KMS-11 (cell line): ENCODE measurements around the gene LAMA2.

Source experiments
- H2AFZ ChIP-seq: fragments of 200-600 bp; sonication (generic); 2 replicates; pipeline ENCODE4 v1.6.1; 2016; ENCODE audit warnings: antibody characterized with exemption, mixed run types, low read depth
- H3K27ac ChIP-seq: fragments of 200-600 bp; sonication (generic); 2 replicates; pipeline ENCODE4 v1.6.1; 2016; ENCODE audit warnings: mild to moderate bottlenecking, mixed run types
- H3K27me3 ChIP-seq: fragments of 200-600 bp; sonication (generic); 2 replicates; pipeline ENCODE4 v1.6.1; 2017; ENCODE audit warnings: mild to moderate bottlenecking, low read depth, mixed run types, moderate library complexity; ENCODE audit not compliant: insufficient read depth
- H3K36me3 ChIP-seq: fragments of 200-600 bp; sonication (generic); 2 replicates; pipeline ENCODE4 v1.6.1; 2017; ENCODE audit warnings: mild to moderate bottlenecking, mixed run types; ENCODE audit not compliant: insufficient read depth
- H3K4me1 ChIP-seq: fragments of 200-600 bp; sonication (generic); 2 replicates; pipeline ENCODE4 v1.6.1; 2016; ENCODE audit warnings: mild to moderate bottlenecking, low read depth, mixed run types; ENCODE audit not compliant: poor library complexity, severe bottlenecking
- H3K4me2 ChIP-seq: fragments of 200-600 bp; sonication (generic); 2 replicates; pipeline ENCODE4 v1.7.0; 2016; ENCODE audit warnings: mild to moderate bottlenecking, mixed run types
- H3K4me3 ChIP-seq: fragments of 200-600 bp; sonication (generic); IDR thresholded peaks from 2 replicates; pipeline ENCODE4 v1.6.1; 2017; ENCODE audit warnings: low read depth, low read length, mixed read lengths; ENCODE audit not compliant: insufficient read depth
- H3K79me2 ChIP-seq: fragments of 200-600 bp; sonication (generic); 2 replicates; pipeline ENCODE4 v1.6.1; 2016; ENCODE audit warnings: low read depth, mixed run types; ENCODE audit not compliant: insufficient read depth
- H3K9ac ChIP-seq: fragments of 200-600 bp; sonication (generic); 2 replicates; pipeline ENCODE4 v1.6.1; 2016; ENCODE audit warnings: mild to moderate bottlenecking, mixed run types
- H4K20me1 ChIP-seq: fragments of 200-600 bp; sonication (generic); 2 replicates; pipeline ENCODE4 v1.6.1; 2016; ENCODE audit warnings: mild to moderate bottlenecking, mixed run types; ENCODE audit not compliant: insufficient read depth
- TF ChIP-seq, protein P1 (sequence below): fragments of 200-600 bp; sonication (generic); conservative IDR thresholded peaks from 2 replicates; pipeline ENCODE4 v1.6.1; 2017; ENCODE audit warnings: low read depth, mild to moderate bottlenecking, antibody characterized with exemption, low read length, moderate library complexity, mixed read lengths

Gene LAMA2

DNA sequence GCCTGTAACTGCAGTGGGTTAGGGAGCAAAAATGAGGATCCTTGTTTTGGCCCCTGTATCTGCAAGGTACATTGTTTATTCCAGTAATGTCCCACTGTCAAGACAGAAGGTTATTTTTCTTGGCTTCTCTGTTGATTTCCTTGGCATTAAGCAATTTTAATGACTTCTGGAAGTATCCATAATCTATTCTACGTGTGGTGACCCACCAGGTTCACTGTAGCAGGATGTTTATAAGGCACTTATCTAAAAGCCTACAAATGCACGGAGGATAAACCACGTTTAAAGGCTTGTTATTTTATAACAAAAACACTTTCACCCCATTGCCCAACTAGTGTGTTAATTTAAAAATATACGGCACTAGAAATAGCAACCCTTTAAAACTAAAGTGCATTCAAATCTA lies 294.9 kb downstream of the LAMA2 start:
- no peaks in the 10 kb centered on the region for H4K20me1 ChIP-seq
- H2AFZ ChIP-seq = no peak overlapping the region
- H3K9ac ChIP-seq = no peak overlapping the region
- H3K27me3 ChIP-seq = no peaks in the 10 kb centered on the region
- H3K27ac ChIP-seq = no peak overlapping the region
- no peaks in the 10 kb centered on the region for H3K4me1 ChIP-seq
- TF ChIP-seq, protein P1, sequence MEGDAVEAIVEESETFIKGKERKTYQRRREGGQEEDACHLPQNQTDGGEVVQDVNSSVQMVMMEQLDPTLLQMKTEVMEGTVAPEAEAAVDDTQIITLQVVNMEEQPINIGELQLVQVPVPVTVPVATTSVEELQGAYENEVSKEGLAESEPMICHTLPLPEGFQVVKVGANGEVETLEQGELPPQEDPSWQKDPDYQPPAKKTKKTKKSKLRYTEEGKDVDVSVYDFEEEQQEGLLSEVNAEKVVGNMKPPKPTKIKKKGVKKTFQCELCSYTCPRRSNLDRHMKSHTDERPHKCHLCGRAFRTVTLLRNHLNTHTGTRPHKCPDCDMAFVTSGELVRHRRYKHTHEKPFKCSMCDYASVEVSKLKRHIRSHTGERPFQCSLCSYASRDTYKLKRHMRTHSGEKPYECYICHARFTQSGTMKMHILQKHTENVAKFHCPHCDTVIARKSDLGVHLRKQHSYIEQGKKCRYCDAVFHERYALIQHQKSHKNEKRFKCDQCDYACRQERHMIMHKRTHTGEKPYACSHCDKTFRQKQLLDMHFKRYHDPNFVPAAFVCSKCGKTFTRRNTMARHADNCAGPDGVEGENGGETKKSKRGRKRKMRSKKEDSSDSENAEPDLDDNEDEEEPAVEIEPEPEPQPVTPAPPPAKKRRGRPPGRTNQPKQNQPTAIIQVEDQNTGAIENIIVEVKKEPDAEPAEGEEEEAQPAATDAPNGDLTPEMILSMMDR = no peak
- H3K4me3 ChIP-seq = no peak overlapping the region
- H3K4me2 ChIP-seq = no peak overlapping the region
- no peaks in the 10 kb centered on the region for H3K79me2 ChIP-seq
- H3K36me3 ChIP-seq = no peaks in the 10 kb centered on the region

DNA sequence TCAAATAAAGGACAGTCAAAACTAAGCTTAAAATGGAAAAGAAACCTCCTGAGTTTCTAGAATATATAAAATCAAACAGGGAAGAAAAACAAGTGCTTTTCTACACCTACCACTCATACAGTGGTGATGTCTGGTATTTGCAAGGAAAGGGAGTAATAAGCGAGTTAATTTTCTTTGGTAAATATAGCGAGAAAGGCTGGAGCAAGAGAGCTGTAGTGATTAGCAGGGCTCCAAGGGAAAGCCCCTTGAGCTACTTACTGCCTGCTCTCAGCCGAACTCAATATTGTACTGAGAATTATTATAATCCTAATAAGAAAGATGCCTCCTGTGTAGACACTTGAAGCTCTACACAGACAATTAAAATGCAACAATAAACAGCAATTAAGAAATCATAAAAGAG lies 296.3 kb downstream of the LAMA2 start:
- H3K4me3 ChIP-seq = no peak overlapping the region
- TF ChIP-seq, protein P1 = no peak
- H3K4me2 ChIP-seq = no peak overlapping the region
- no peaks in the 10 kb centered on the region for H3K36me3 ChIP-seq
- H3K79me2 ChIP-seq = no peaks in the 10 kb centered on the region
- H3K9ac ChIP-seq = no peak overlapping the region
- H3K4me1 ChIP-seq = no peaks in the 10 kb centered on the region
- H4K20me1 ChIP-seq = no peaks in the 10 kb centered on the region
- H2AFZ ChIP-seq = no peak overlapping the region
- no peak overlapping the region for H3K27ac ChIP-seq
- no peaks in the 10 kb centered on the region for H3K27me3 ChIP-seq

DNA sequence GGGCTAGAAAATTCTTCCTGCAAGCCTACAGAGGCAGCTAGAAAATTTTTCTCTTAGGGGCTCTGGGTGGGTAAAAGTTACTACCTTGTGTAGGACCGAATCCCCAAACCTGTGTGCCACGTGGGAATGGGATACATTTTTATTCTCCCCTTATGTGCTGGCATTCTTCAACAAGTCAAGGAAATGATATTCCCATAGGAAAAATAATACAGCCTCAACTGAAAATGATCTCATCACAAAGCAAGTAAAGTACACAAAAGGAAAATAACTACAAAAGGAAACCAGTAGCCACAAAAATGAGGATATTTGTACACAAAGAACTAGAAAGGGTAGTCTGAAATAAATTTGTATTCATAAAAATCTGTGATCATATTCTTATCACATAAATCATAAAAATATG lies 298.1 kb downstream of the LAMA2 start:
- Histone ChIP-seq H3K4me2 (no peak overlapping the region), H3K36me3 (no peaks in the 10 kb centered on the region), H3K27me3 (no peaks in the 10 kb centered on the region), H2AFZ (no peak overlapping the region), H3K27ac (no peak overlapping the region), H3K9ac (no peak overlapping the region), H3K4me1 (no peaks in the 10 kb centered on the region), H4K20me1 (no peaks in the 10 kb centered on the region), H3K79me2 (no peaks in the 10 kb centered on the region), H3K4me3 (no peak overlapping the region)
- TF ChIP-seq, protein P1 = no peak

DNA sequence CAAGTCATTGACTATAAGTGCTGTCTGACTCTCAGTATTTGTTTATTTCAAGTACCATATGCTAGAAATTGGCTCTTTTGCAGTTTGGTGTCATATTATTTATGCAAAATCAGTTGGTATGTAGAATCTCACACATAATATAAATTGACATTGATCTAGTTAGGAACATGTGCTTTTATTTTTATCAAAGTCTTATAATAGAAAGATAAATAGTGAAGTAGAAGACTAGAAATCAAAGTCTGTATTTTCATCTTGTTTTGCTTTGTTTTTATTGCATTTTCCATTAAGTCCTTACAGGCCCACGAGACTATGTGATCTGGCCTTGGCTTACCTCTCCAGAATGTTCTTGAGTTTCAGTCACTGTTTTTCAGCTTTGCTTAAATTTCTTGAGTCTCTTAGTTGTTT lies 300.3 kb downstream of the LAMA2 start:
- Histone ChIP-seq H3K4me1 (no peaks in the 10 kb centered on the region), H3K27me3 (no peaks in the 10 kb centered on the region), H3K4me3 (no peak overlapping the region), H3K4me2 (no peak overlapping the region), H3K9ac (no peak overlapping the region), H3K36me3 (no peaks in the 10 kb centered on the region), H3K79me2 (no peaks in the 10 kb centered on the region), H4K20me1 (no peaks in the 10 kb centered on the region), H2AFZ (no peak overlapping the region), H3K27ac (no peak overlapping the region)
- TF ChIP-seq, protein P1 = no peak
